ENCODE results near the gene ZBTB7B.

DNA sequence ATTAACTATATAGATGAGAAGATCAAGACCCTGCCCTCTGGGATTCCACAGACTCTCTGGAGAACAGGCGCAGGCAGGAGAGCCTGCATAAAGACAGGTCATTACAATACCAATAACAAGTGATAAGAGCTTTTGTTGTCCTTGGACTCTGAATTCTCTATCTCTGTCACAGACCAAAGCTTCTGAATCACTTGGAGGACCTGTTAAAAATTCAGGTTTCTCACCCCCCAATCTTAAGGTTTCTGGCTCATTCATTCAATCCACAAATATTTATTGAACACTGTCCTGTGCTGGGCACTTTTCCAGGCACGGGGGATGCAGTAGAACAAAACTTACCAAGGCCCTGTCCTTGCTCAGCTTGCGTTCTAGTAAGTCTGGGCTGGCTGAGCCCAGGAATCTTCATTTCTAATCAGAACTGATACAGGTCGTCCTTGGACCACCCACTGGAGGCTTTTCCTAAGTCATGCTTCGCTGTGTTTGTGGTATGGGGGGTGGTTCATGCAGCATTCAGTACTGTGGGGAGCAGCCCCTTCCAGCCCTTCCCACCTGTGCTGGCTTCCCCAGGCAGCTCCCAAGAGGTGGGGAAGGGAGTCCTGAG, 62.3 kb downstream of the ZBTB7B start:
- TF ChIP-seq, protein P1, sequence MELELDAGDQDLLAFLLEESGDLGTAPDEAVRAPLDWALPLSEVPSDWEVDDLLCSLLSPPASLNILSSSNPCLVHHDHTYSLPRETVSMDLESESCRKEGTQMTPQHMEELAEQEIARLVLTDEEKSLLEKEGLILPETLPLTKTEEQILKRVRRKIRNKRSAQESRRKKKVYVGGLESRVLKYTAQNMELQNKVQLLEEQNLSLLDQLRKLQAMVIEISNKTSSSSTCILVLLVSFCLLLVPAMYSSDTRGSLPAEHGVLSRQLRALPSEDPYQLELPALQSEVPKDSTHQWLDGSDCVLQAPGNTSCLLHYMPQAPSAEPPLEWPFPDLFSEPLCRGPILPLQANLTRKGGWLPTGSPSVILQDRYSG (tag; conservative IDR thresholded peaks at IDR 0.05; ENCODE audit: low read depth), result no peak
- no peak for TF ChIP-seq MED1 (CRISPR knock-in tag; IDR thresholded peaks at IDR 0.05; ENCODE audit: borderline replicate concordance)
- TF ChIP-seq HNRNPK (IDR thresholded peaks at IDR 0.05; ENCODE audit: low read depth, low read length, poor library complexity, severe bottlenecking), result no peak
- TF ChIP-seq FOXK2 (conservative IDR thresholded peaks at IDR 0.05 in 1 of 2, IDR thresholded peaks at IDR 0.05 in 1 of 2; ENCODE audit: low read depth in 2 of 2), result no peak
- TF ChIP-seq CBX3 (IDR thresholded peaks at IDR 0.05; ENCODE audit: borderline replicate concordance in 1 of 2, low read length in 2 of 2), result no peak
- no peak for TF ChIP-seq ATF2 (CRISPR knock-in tag; IDR thresholded peaks at IDR 0.05)
- TF ChIP-seq ZNF707 (CRISPR knock-in tag; conservative IDR thresholded peaks at IDR 0.05), result no peak

Data from K562 (cell line).